GM21723 (cell line): ENCODE data around the gene ARG2.

Experiments
- ATAC-seq: cut with Tn5 transposase; IDR thresholded peaks from one replicate; pipeline ENCODE4 v1.9.1; 2021; ENCODE audit warnings: mild to moderate bottlenecking, moderate library complexity; ENCODE audit not compliant: unreplicated experiment

The ARG2 gene

GRCh38 chr14:67633451-67634147 is 13.9 kb downstream of the ARG2 start:
- ATAC-seq, result no peak

DNA sequence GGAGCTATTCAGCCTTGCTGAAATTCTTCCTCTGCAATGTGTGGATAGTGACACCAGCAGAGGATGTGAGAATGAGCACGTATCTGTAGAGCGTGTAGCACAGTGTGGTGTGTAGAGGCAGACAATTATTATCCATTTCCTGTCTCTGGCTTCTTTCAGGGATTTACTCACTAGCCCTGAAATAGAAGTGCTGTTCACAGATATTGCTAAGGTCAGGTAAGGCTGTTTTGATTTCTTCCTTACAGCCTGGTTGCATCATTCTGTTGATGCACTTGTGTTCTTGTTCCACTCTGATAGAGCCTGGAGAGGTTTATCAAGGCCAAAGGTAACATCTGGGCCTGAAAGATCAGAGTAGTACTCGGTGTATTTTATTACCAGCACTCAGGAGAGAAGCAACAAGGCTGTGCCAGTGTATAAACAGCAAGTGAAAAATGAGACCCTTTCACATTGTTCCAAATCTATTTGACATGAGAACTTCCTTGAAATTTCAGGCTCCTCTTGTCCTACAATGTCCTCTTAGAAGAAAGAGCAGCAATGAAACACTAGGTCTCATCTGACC is 16.7 kb downstream of the ARG2 start:
- ATAC-seq, result no peak

- ATAC-seq, result no peak
Measured at GRCh38 chr14:67638642-67639041, 18.9 kb downstream of the ARG2 start.

- no peak for ATAC-seq
Measured at GRCh38 chr14:67641480-67641879, 21.8 kb downstream of the ARG2 start.

GRCh38 chr14:67641902-67642749 is 22.4 kb downstream of the ARG2 start:
- ATAC-seq, result no peak

- no peak for ATAC-seq
Measured at GRCh38 chr14:67643713-67644112, 24.0 kb downstream of the ARG2 start.

GRCh38 chr14:67644428-67644827 is 24.7 kb downstream of the ARG2 start:
- no peak for ATAC-seq

DNA sequence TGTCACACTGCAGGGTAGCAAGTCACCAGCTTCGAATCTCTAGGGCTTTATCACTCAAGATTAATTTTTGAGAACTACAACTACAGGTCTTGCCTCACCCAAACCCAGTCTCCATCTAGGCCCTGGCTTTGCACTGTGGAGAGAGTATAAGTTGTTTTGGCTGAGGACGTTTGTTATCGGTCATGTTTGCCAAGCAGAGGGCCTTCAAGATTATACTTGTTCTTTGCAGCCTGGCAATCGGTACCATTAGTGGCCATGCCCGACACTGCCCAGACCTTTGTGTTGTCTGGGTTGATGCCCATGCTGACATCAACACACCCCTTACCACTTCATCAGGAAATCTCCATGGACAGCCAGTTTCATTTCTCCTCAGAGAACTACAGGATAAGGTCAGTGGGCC is 25.7 kb downstream of the ARG2 start:
- no peak for ATAC-seq

- no peak for ATAC-seq
Measured at GRCh38 chr14:67646131-67646530, 26.4 kb downstream of the ARG2 start.

DNA sequence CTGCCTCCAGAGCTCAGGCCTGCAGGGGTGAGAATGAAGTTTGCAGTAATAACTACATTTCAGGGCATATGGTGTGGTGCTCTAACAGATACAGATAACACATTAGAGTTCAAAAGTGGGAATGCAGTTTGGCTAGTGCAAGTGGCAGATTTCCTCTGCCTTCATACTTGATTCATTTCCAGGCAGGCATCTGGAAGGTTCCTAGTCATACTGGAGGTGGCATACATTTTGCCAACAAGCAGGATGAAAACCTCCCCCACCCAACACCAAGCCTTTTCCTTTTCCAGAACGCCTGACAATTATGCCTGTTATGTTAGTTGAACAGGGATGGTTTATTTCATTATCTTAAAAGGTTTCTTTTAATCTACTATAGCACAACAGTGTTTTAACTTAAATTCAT is 30.4 kb downstream of the ARG2 start:
- no peak for ATAC-seq

DNA sequence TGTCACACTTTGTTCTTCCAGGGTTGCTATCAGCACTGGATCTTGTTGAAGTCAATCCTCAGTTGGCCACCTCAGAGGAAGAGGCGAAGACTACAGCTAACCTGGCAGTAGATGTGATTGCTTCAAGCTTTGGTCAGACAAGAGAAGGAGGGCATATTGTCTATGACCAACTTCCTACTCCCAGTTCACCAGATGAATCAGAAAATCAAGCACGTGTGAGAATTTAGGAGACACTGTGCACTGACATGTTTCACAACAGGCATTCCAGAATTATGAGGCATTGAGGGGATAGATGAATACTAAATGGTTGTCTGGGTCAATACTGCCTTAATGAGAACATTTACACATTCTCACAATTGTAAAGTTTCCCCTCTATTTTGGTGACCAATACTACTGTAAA is 31.0 kb downstream of the ARG2 start:
- ATAC-seq, result no peak

DNA sequence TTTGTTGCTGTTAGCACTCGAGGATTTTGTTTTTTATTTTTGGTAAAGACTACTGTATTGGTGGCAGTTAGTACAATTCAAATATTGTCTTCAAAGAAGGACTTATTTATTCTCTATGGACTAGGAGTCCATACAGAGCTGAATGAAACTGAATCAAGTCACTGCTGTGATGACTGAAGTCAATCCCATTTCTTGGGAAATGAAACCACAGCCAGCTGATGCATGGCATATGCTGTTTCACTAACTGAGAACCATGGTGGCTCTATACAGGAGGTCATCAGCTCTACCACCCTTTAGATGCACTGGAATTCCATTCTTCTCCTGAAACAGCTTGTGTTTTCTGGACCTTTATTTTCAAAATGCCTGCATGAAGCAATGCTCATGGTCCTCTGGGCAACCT is 32.5 kb downstream of the ARG2 start:
- ATAC-seq, result no peak

GRCh38 chr14:67653651-67654280 is 34.0 kb downstream of the ARG2 start:
- ATAC-seq, result no peak

DNA sequence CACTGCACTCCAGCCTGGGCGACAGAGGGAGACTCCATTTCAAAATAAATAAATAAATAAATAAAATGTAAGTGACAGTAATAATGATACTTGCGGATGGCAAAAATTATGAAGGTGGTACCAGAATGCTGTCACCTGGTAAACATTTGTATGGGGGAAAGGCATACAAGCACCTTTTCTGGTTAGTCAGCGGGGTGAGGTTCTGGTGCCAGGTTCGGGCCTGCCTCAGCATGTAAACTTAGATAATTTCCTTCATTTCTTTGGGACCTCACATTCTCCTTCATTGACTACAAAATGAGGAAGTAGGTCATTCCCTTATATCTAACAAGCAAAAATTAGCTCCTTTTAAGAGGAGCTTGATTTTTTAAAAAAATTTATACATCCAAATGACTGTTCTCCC is 43.9 kb downstream of the ARG2 start:
- no peak for ATAC-seq

DNA sequence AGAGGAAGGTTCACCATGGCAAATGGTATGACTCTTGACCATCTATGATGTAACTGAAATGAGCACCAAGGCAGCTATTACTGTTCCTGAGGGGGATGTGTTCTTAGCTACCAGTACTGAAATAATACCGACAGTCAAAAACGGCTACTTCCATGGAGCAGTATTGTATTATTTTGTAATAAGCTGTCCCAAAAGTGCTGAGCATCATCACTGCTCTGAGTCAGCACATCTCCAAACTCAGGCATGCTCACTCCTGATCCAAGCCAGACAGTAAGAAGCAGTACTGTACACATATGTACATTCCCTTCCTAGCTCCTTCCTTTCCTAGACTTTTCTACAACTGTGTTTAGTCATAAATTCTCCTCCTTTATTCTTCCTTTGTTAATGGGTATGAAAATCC is 46.1 kb downstream of the ARG2 start:
- ATAC-seq, result no peak

GRCh38 chr14:67666750-67667449 is 47.2 kb downstream of the ARG2 start:
- ATAC-seq, result no peak

DNA sequence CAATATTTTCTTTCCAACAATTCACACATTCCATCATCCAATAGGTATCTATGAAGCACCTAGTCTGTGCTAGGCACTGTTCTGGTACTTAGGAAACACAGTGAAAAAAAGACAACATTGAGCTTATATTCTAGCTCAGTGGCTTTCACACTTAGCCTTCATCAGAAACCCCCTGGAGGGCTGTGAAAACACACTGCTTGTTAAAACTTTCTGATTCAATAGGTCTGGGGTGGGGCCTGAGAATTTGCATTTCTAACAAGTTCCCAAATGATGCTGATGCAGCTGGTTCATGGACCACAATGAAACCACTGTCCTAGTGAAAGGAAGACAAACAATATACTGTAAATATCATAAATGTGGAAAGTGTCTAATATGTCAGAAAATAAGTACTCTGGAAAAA is 48.8 kb downstream of the ARG2 start:
- no peak for ATAC-seq

- ATAC-seq, result no peak
Measured at GRCh38 chr14:67673451-67673850, 53.7 kb downstream of the ARG2 start.

DNA sequence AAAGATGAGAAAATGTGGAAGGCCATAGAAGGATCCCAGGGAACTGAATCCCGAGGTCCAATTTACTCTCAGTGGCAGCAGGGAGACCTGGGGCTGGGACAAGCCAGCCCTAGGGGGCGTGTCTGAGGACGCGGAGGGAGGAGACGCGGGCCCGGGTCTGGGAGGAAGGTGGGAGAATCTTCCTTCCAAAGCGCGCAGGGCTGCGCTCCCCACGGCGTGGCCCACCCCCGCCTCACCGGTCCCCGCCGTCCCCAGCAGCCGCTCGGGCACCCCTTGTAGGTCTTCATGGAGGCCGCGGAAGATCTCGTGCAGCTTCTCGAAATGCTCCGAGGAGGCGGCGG is 54.4 kb downstream of the ARG2 start:
- ATAC-seq, result peak; percentile 61

DNA sequence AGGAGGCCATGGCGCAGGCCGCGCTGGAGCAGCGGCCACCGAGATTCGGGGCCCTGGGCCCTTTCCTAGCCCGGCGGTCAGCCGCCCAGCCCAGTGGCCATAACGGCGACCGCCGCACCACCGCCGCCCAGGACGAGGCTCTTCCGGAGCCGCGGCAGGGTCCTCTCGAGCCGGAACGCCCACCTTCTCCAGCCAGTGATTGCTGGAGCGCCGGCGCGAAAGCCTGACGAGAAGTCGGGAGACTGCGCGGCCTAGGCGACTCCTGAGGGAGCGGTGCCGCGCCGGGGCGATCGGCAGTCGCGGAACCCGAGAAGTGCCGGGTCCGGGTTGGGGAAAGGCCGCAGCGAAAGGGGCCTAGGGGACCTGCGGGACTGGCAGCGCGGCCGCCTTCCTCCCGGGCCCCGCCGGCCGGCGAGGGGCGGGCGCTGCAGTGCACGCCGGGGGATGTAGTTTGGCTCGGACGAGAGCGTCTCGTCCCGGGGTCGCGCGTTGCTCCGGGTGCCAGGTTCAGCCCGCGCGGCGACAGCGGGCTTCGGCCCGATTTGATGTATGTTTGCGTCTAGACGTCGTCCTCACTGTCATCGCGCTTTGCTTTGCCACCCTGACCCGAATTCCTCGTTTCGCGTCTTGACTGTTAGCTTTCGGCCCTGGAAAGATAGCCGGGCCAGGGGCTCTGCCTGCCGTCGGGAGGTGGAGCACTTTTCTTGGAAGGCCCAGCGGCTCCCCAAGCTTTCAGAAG is 54.9 kb downstream of the ARG2 start, which contains the start of gene VTI1B:
TSS of gene VTI1B (minus strand) at position 153 of the 739 bp plus-strand sequence. CDS start at position 10, 143 bp downstream.
- peak; percentile 91 for ATAC-seq
